ENCODE data around the gene S100Z.

- TF ChIP-seq POLR2A (IDR thresholded peaks at IDR 0.05; ENCODE audit: low read length) (no peak), GATA1 (IDR thresholded peaks at IDR 0.05; ENCODE audit: low read depth, low read length) (no peak)
These were observed 43.9 kb upstream of the S100Z start for GRCh38 chr5:76805821-76806505.
